Activated naive CD4-positive, alpha-beta T cell treated with anti-CD3 and anti-CD28 coated beads for 36 hours (primary cell): ENCODE results near the gene SEMA3C. TPM values are rescaled to one million over a fixed set of nuclear protein-coding genes. Genes with fewer than 3 reads are reported as not detected.

Experiments used
- CTCF ChIA-PET: fragments of 350-600 bp; sonication (Branson Sonifier 250); formaldehyde crosslinking; loops from one replicate; lab custom pipeline; 2021; ENCODE audit warnings: antibody characterized with exemption; lab: Charles Lee
- DNase-seq: peaks from one replicate; pipeline ENCODE4 v3.0.0-alpha.2; 2020
- H3K27ac Mint-ChIP-seq: one replicate; pipeline ENCODE4 v1.8.0; 2021; ENCODE audit warnings: mild to moderate bottlenecking, mixed read lengths
- H3K27me3 Mint-ChIP-seq: one replicate; pipeline ENCODE4 v1.8.0; 2021; ENCODE audit warnings: low read depth, mixed read lengths
- H3K36me3 Mint-ChIP-seq: one replicate; pipeline ENCODE4 v1.8.0; 2021; ENCODE audit warnings: low read depth, mixed read lengths
- H3K4me1 Mint-ChIP-seq: one replicate; pipeline ENCODE4 v1.8.0; 2021; ENCODE audit warnings: low read depth, mixed read lengths
- H3K4me3 Mint-ChIP-seq: one replicate; pipeline ENCODE4 v1.8.0; 2021; ENCODE audit warnings: mild to moderate bottlenecking, moderate library complexity, mixed read lengths
- H3K9me3 Mint-ChIP-seq: one replicate; pipeline ENCODE4 v1.8.0; 2021; ENCODE audit warnings: mixed read lengths
- intact Hi-C: fragments of 100-400 bp; cut with micrococcal nuclease; formaldehyde crosslinking; loops from one replicate; pipeline ENCODE4 v1.15.1; 2023
- total RNA-seq, 2 experiments: library from RNA; stranded (reverse); gene quantifications; one replicate each; pipeline ENCODE4 v1.2.3, GENCODE V29; 2021

SEMA3C gene
- total RNA-seq, 2 experiments from 2014 or later: not detected

GRCh38 chr7:80791509-80791929 is 127.3 kb downstream of the SEMA3C start:
- Mint-ChIP-seq H3K27ac (no peak overlapping the region), H3K4me1 (no peaks in the 10 kb centered on the region), H3K36me3 (no peaks in the 10 kb centered on the region), H3K27me3 (no peaks in the 10 kb centered on the region), H3K9me3 (no peaks in the 10 kb centered on the region), H3K4me3 (no peak overlapping the region)
- no peak for DNase-seq
- CTCF ChIA-PET: no interaction called here
- intact Hi-C loops: no loop called here

- no peaks in the 10 kb centered on the region for H3K9me3 Mint-ChIP-seq
- H3K4me3 Mint-ChIP-seq: no peak overlapping the region
- intact Hi-C loops: no loop called here
- H3K27me3 Mint-ChIP-seq: no peaks in the 10 kb centered on the region
- CTCF ChIA-PET: no interaction called here
- no peak for DNase-seq
- no peaks in the 10 kb centered on the region for H3K36me3 Mint-ChIP-seq
- no peaks in the 10 kb centered on the region for H3K4me1 Mint-ChIP-seq
- H3K27ac Mint-ChIP-seq: no peak overlapping the region
Observed at GRCh38 chr7:80790877-80791276, 128.0 kb downstream of the SEMA3C start.

- CTCF ChIA-PET: no interaction called here
- H3K4me1 Mint-ChIP-seq: no peaks in the 10 kb centered on the region
- no peaks in the 10 kb centered on the region for H3K27me3 Mint-ChIP-seq
- H3K4me3 Mint-ChIP-seq: no peak overlapping the region
- intact Hi-C loops: no loop called here
- no peak for DNase-seq
- H3K9me3 Mint-ChIP-seq: no peaks in the 10 kb centered on the region
- no peaks in the 10 kb centered on the region for H3K36me3 Mint-ChIP-seq
- no peak overlapping the region for H3K27ac Mint-ChIP-seq
Observed at GRCh38 chr7:80787721-80788120, 131.1 kb downstream of the SEMA3C start.

GRCh38 chr7:80785961-80786536 is 132.8 kb downstream of the SEMA3C start:
- no peak for DNase-seq
- intact Hi-C loops: no loop called here
- no peak overlapping the region for H3K4me3 Mint-ChIP-seq
- H3K27me3 Mint-ChIP-seq: no peaks in the 10 kb centered on the region
- no peak overlapping the region for H3K27ac Mint-ChIP-seq
- H3K36me3 Mint-ChIP-seq: no peaks in the 10 kb centered on the region
- CTCF ChIA-PET: no interaction called here
- no peaks in the 10 kb centered on the region for H3K4me1 Mint-ChIP-seq
- no peaks in the 10 kb centered on the region for H3K9me3 Mint-ChIP-seq

- no peak for DNase-seq
- no peaks in the 10 kb centered on the region for H3K9me3 Mint-ChIP-seq
- intact Hi-C loops: no loop called here
- CTCF ChIA-PET: no interaction called here
- no peaks in the 10 kb centered on the region for H3K27me3 Mint-ChIP-seq
- no peak overlapping the region for H3K4me3 Mint-ChIP-seq
- no peaks in the 10 kb centered on the region for H3K36me3 Mint-ChIP-seq
- no peaks in the 10 kb centered on the region for H3K4me1 Mint-ChIP-seq
- no peak overlapping the region for H3K27ac Mint-ChIP-seq
Observed at GRCh38 chr7:80785276-80785675, 133.6 kb downstream of the SEMA3C start.

- DNase-seq: no peak
- CTCF ChIA-PET: interaction anchor here (0.6 kb wide), 1 partner anchor 13 kb away, joined by 3 read pairs; no protein-coding TSS in a partner anchor
- Mint-ChIP-seq H3K4me3 (no peak overlapping the region), H3K4me1 (no peaks in the 10 kb centered on the region), H3K27ac (no peak overlapping the region), H3K36me3 (no peaks in the 10 kb centered on the region), H3K27me3 (no peaks in the 10 kb centered on the region), H3K9me3 (no peaks in the 10 kb centered on the region)
- intact Hi-C loops: no loop called here
Observed at GRCh38 chr7:80783678-80784327, 135.0 kb downstream of the SEMA3C start.

- intact Hi-C loops: no loop called here
- Mint-ChIP-seq H3K36me3 (no peaks in the 10 kb centered on the region), H3K4me1 (no peaks in the 10 kb centered on the region), H3K4me3 (no peak overlapping the region), H3K9me3 (no peaks in the 10 kb centered on the region), H3K27ac (no peak overlapping the region), H3K27me3 (no peaks in the 10 kb centered on the region)
- no peak for DNase-seq
- CTCF ChIA-PET: no interaction called here
Observed at GRCh38 chr7:80783186-80783677, 135.6 kb downstream of the SEMA3C start.

- no peak for DNase-seq
- H3K9me3 Mint-ChIP-seq: no peaks in the 10 kb centered on the region
- CTCF ChIA-PET: no interaction called here
- no peak overlapping the region for H3K27ac Mint-ChIP-seq
- no peaks in the 10 kb centered on the region for H3K27me3 Mint-ChIP-seq
- no peaks in the 10 kb centered on the region for H3K4me1 Mint-ChIP-seq
- no peak overlapping the region for H3K4me3 Mint-ChIP-seq
- intact Hi-C loops: no loop called here
- H3K36me3 Mint-ChIP-seq: no peaks in the 10 kb centered on the region
Observed at GRCh38 chr7:80781561-80781979, 137.3 kb downstream of the SEMA3C start.

- intact Hi-C loops: no loop called here
- DNase-seq: no peak
- Mint-ChIP-seq H3K9me3 (no peaks in the 10 kb centered on the region), H3K27me3 (no peaks in the 10 kb centered on the region), H3K27ac (no peak overlapping the region), H3K4me3 (no peak overlapping the region), H3K36me3 (no peaks in the 10 kb centered on the region), H3K4me1 (no peaks in the 10 kb centered on the region)
- CTCF ChIA-PET: no interaction called here
Observed at GRCh38 chr7:80781146-80781545, 137.7 kb downstream of the SEMA3C start.

- no peak overlapping the region for H3K27ac Mint-ChIP-seq
- no peaks in the 10 kb centered on the region for H3K9me3 Mint-ChIP-seq
- H3K27me3 Mint-ChIP-seq: no peaks in the 10 kb centered on the region
- no peak overlapping the region for H3K4me3 Mint-ChIP-seq
- no peak for DNase-seq
- intact Hi-C loops: no loop called here
- CTCF ChIA-PET: no interaction called here
- H3K4me1 Mint-ChIP-seq: no peaks in the 10 kb centered on the region
- no peaks in the 10 kb centered on the region for H3K36me3 Mint-ChIP-seq
Observed at GRCh38 chr7:80779456-80779855, 139.4 kb downstream of the SEMA3C start.

GRCh38 chr7:80775897-80776296 is 143.0 kb downstream of the SEMA3C start:
- DNase-seq: no peak
- H3K9me3 Mint-ChIP-seq: no peaks in the 10 kb centered on the region
- intact Hi-C loops: no loop called here
- no peaks in the 10 kb centered on the region for H3K4me1 Mint-ChIP-seq
- H3K36me3 Mint-ChIP-seq: no peaks in the 10 kb centered on the region
- H3K4me3 Mint-ChIP-seq: no peak overlapping the region
- H3K27me3 Mint-ChIP-seq: no peaks in the 10 kb centered on the region
- no peak overlapping the region for H3K27ac Mint-ChIP-seq
- CTCF ChIA-PET: no interaction called here

- H3K9me3 Mint-ChIP-seq: no peaks in the 10 kb centered on the region
- H3K4me3 Mint-ChIP-seq: no peak overlapping the region
- CTCF ChIA-PET: no interaction called here
- H3K27me3 Mint-ChIP-seq: no peaks in the 10 kb centered on the region
- H3K36me3 Mint-ChIP-seq: no peaks in the 10 kb centered on the region
- no peaks in the 10 kb centered on the region for H3K4me1 Mint-ChIP-seq
- DNase-seq: no peak
- intact Hi-C loops: no loop called here
- no peak overlapping the region for H3K27ac Mint-ChIP-seq
Observed at GRCh38 chr7:80775482-80775881, 143.4 kb downstream of the SEMA3C start.

- Mint-ChIP-seq H3K27me3 (no peaks in the 10 kb centered on the region), H3K27ac (no peak overlapping the region), H3K9me3 (no peaks in the 10 kb centered on the region), H3K36me3 (no peaks in the 10 kb centered on the region), H3K4me1 (no peaks in the 10 kb centered on the region), H3K4me3 (no peak overlapping the region)
- intact Hi-C loops: no loop called here
- no peak for DNase-seq
- CTCF ChIA-PET: no interaction called here
Observed at GRCh38 chr7:80774843-80775242, 144.0 kb downstream of the SEMA3C start.
